ENCODE results near the gene SGSM2. TPM values are rescaled to one million over a fixed set of nuclear protein-coding genes. Genes with fewer than 3 reads are reported as not detected.

SGSM2 gene
- total and polyA plus RNA-seq, 2 of the 13 experiments (the other 11 are each of a cell fraction or from before 2014, with no cell fraction given), result 30.4 to 51.3 TPM

- TF ChIP-seq, protein P1, sequence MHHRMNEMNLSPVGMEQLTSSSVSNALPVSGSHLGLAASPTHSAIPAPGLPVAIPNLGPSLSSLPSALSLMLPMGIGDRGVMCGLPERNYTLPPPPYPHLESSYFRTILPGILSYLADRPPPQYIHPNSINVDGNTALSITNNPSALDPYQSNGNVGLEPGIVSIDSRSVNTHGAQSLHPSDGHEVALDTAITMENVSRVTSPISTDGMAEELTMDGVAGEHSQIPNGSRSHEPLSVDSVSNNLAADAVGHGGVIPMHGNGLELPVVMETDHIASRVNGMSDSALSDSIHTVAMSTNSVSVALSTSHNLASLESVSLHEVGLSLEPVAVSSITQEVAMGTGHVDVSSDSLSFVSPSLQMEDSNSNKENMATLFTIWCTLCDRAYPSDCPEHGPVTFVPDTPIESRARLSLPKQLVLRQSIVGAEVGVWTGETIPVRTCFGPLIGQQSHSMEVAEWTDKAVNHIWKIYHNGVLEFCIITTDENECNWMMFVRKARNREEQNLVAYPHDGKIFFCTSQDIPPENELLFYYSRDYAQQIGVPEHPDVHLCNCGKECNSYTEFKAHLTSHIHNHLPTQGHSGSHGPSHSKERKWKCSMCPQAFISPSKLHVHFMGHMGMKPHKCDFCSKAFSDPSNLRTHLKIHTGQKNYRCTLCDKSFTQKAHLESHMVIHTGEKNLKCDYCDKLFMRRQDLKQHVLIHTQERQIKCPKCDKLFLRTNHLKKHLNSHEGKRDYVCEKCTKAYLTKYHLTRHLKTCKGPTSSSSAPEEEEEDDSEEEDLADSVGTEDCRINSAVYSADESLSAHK (CRISPR knock-in tag; IDR thresholded peaks at IDR 0.05; ENCODE audit: borderline replicate concordance), result no peak
- TF ChIP-seq E2F2 (CRISPR knock-in tag; IDR thresholded peaks at IDR 0.05; ENCODE audit: borderline replicate concordance), result no peak
- TF ChIP-seq AGO1 (IDR thresholded peaks at IDR 0.05; ENCODE audit: low read depth, low read length, poor library complexity, severe bottlenecking), result no peak
- TF ChIP-seq ZNF687 (CRISPR knock-in tag; IDR thresholded peaks at IDR 0.05), result peak; percentile 56; the same call in 1 of the 2 replicates
- TF ChIP-seq ZMAT3 (CRISPR knock-in tag; conservative IDR thresholded peaks at IDR 0.05), result no peak
- no peak for TF ChIP-seq CBX2 (IDR thresholded peaks at IDR 0.05; ENCODE audit: low read depth, low read length)
- TF ChIP-seq CBX2 (CRISPR knock-in tag; IDR thresholded peaks at IDR 0.05; ENCODE audit: low read depth), result no peak
- TF ChIP-seq ZNF790 (CRISPR knock-in tag; IDR thresholded peaks at IDR 0.05; ENCODE audit: borderline replicate concordance), result no peak
- TF ChIP-seq, protein P2, sequence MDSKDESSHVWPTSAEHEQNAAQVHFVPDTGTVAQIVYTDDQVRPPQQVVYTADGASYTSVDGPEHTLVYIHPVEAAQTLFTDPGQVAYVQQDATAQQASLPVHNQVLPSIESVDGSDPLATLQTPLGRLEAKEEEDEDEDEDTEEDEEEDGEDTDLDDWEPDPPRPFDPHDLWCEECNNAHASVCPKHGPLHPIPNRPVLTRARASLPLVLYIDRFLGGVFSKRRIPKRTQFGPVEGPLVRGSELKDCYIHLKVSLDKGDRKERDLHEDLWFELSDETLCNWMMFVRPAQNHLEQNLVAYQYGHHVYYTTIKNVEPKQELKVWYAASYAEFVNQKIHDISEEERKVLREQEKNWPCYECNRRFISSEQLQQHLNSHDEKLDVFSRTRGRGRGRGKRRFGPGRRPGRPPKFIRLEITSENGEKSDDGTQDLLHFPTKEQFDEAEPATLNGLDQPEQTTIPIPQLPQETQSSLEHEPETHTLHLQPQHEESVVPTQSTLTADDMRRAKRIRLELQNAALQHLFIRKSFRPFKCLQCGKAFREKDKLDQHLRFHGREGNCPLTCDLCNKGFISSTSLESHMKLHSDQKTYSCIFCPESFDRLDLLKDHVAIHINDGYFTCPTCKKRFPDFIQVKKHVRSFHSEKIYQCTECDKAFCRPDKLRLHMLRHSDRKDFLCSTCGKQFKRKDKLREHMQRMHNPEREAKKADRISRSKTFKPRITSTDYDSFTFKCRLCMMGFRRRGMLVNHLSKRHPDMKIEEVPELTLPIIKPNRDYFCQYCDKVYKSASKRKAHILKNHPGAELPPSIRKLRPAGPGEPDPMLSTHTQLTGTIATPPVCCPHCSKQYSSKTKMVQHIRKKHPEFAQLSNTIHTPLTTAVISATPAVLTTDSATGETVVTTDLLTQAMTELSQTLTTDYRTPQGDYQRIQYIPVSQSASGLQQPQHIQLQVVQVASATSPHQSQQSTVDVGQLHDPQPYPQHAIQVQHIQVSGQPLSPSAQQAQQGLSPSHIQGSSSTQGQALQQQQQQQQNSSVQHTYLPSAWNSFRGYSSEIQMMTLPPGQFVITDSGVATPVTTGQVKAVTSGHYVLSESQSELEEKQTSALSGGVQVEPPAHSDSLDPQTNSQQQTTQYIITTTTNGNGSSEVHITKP (CRISPR knock-in tag; IDR thresholded peaks at IDR 0.05; ENCODE audit: low read depth), result 0 out of 2 replicates have a peak, but pooled peaks have one; percentile 64
- no peak for TF ChIP-seq RARG (CRISPR knock-in tag; IDR thresholded peaks at IDR 0.05; ENCODE audit: low read depth)
- TF ChIP-seq YY1 (IDR thresholded peaks at IDR 0.05; ENCODE audit: insufficient read depth, insufficient replicate concordance, low read depth, low read length), result no peak
- peak; percentile 59; the same call in 1 of the 2 replicates for TF ChIP-seq KDM2A (CRISPR knock-in tag; IDR thresholded peaks at IDR 0.05; ENCODE audit: borderline replicate concordance, low read depth)
- TF ChIP-seq NAIF1 (CRISPR knock-in tag; IDR thresholded peaks at IDR 0.05; ENCODE audit: borderline replicate concordance), result no peak
- no peak for TF ChIP-seq ZNF136 (CRISPR knock-in tag; IDR thresholded peaks at IDR 0.05; ENCODE audit: low read depth)
- no peak for TF ChIP-seq EP300 (IDR thresholded peaks at IDR 0.05; ENCODE audit: low read depth in 2 of 2, low read length in 2 of 2)
- TF ChIP-seq EP300 (CRISPR knock-in tag; IDR thresholded peaks at IDR 0.05; ENCODE audit: borderline replicate concordance), result no peak
Measured at GRCh38 chr17:2337544-2338314, 428 bp downstream of the SGSM2 start (continued).

Data from HepG2 (cell line).